ENCODE data around the gene SERPINA10. TPM values are rescaled to one million over a fixed set of nuclear protein-coding genes. Genes with fewer than 3 reads are reported as not detected.

Gene SERPINA10
- total RNA-seq, 4 donors from 2014 or later, result 0.55 TPM; not detected in 3

DNA sequence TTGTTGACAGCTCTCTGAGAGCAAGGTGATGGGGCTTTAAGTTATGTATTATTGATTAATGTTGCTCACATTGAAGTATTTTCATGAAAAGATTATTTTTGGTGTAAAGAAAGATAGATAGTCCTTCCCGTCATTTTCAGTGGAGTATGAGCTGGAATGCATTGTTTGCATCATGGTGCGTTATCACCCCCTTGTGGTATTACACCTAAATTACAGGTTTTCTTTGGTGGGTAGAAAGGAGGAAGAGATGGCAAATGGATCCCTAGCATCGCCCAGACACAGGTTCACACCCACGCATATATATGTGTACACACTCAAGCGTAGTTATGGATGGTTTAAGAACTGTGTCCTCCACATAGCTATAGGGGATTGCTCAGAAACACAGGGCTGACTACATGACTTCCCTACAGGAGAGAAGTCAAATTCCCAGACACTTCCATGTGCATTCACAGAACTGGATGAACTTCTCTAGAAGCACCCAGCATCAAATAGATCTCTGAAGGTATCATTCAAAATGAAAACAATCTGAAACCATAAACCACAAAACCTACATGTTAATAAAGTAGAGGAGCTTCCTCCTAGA, 14.4 kb upstream of the SERPINA10 start:
- Histone ChIP-seq H3K27me3 (no peaks in the 10 kb centered on the region), H3K27ac (no peak overlapping the region), H3K9me3 (peaks cover 0 to 5% of the 10 kb centered on the region in 2 donors), H3K4me3 (no peak overlapping the region), H3K36me3 (no peaks in the 10 kb centered on the region), H3K4me1 (no peaks in the 10 kb centered on the region)
- DNase-seq, result no peak
- TF ChIP-seq EP300 (IDR thresholded peaks at IDR 0.05; ENCODE audit: low read depth) (no peak), POLR2A (IDR thresholded peaks at IDR 0.05) (no peak), POLR2AphosphoS5 (IDR thresholded peaks at IDR 0.05) (no peak)
- TF ChIP-seq, protein P1, sequence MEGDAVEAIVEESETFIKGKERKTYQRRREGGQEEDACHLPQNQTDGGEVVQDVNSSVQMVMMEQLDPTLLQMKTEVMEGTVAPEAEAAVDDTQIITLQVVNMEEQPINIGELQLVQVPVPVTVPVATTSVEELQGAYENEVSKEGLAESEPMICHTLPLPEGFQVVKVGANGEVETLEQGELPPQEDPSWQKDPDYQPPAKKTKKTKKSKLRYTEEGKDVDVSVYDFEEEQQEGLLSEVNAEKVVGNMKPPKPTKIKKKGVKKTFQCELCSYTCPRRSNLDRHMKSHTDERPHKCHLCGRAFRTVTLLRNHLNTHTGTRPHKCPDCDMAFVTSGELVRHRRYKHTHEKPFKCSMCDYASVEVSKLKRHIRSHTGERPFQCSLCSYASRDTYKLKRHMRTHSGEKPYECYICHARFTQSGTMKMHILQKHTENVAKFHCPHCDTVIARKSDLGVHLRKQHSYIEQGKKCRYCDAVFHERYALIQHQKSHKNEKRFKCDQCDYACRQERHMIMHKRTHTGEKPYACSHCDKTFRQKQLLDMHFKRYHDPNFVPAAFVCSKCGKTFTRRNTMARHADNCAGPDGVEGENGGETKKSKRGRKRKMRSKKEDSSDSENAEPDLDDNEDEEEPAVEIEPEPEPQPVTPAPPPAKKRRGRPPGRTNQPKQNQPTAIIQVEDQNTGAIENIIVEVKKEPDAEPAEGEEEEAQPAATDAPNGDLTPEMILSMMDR (IDR thresholded peaks at IDR 0.05), result no peak
- 41 to 50% methylated on average over 5 of the region's 5 CpGs for WGBS, 2 donors (ENCODE audit: low coverage in 1 of 2)
- in situ Hi-C loops (cut with MboI; ENCODE audit: low pct_ligation_motif_present in 1 of 4, low pct_unique_long_range_greater_than_20kb in 1 of 4, low sequenced_read_pairs in 3 of 4) (no loop called here), intact Hi-C loops (cut with DNase I; ENCODE audit: low total_unique reads) (no loop called here)

DNA sequence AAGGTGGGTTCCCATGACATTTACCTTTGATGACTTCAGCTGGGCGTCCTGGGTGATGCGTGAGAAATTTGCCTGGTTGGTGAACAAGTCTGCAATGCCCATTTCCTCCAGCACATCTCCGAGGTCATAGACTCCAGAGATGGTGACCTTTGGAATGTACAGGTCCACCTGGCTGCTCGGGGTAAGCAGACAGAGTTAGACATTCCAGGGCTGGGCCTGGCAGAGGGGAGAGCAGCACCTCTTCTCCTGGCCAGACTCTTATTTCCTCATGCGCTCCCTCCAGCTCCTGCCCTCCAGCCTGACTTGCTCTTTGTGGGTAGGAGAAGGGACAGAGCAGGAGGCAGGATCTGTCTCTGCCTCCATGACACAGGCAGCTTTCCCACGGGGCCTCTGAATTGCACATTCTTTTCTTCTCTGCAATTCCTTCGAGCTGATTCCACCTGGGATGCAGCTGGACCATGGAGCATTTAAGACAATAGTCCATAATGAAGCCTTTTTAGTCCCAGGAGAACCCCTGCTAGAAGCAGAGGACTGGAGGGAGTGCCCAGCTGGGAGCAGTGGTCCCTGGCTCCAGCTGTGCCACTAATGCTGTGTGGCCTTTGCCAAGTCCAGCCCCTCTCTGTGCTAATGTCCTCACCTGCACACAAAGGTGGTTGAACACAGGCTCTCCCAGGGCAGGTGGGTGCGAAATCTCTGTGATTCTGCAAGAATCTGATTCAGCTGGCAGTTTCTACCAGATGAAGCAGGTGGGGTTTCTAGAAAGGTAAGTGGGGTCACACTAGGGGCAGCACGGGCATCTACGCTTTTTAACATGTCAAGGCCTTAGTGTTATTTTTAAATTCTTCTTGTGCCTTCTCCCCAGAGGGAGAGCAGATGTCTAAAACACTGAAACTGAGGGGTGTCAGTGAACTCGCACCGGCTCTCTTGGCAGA, 13.2 kb upstream of the SERPINA10 start:
- DNase-seq, result no peak
- in situ Hi-C loops (cut with MboI; ENCODE audit: low pct_ligation_motif_present in 1 of 4, low pct_unique_long_range_greater_than_20kb in 1 of 4, low sequenced_read_pairs in 3 of 4) (no loop called here), intact Hi-C loops (cut with DNase I; ENCODE audit: low total_unique reads) (no loop called here)
- Histone ChIP-seq H3K4me3 (no peak overlapping the region), H3K27me3 (no peaks in the 10 kb centered on the region), H3K27ac (no peak overlapping the region), H3K9me3 (peaks cover 0 to 5% of the 10 kb centered on the region in 2 donors), H3K36me3 (no peaks in the 10 kb centered on the region), H3K4me1 (no peaks in the 10 kb centered on the region)
- no peak for TF ChIP-seq EP300 (IDR thresholded peaks at IDR 0.05; ENCODE audit: low read depth)
- TF ChIP-seq POLR2AphosphoS5 (IDR thresholded peaks at IDR 0.05), result no peak
- no peak for TF ChIP-seq POLR2A (IDR thresholded peaks at IDR 0.05)
- TF ChIP-seq, protein P1 (IDR thresholded peaks at IDR 0.05), result no peak
- 65 to 66% methylated on average over 7 to 12 of the region's 12 CpGs for WGBS, 2 donors (ENCODE audit: low coverage in 1 of 2)

DNA sequence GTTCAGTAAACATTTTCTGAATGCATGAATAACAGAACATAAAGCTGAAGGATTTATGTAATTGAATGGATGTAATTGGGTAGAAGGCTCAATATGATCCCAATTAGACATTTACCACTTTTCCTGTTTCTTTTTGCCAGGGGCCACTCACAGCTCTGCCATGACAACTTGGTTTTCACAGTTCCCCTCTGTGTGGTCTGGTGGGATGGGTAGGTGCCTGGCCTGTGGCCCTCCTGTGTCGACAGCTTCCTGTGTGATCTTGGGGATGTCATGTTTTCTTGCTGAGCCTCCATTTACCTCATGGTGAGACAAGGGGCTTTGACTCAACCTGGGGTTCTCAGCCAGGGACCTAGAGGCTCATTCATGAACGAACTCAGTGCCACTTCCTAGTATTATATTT, 12.6 kb upstream of the SERPINA10 start:
- in situ Hi-C loops (cut with MboI; ENCODE audit: low pct_ligation_motif_present in 1 of 4, low pct_unique_long_range_greater_than_20kb in 1 of 4, low sequenced_read_pairs in 3 of 4), result no loop called here
- no peak overlapping the region for H3K4me3 ChIP-seq
- WGBS, 2 donors (ENCODE audit: low coverage in 1 of 2), result 79% methylated on average over 2 of the region's 2 CpGs; no CpG with 5 or more reads in 1 of the 2 donors
- no peaks in the 10 kb centered on the region for H3K36me3 ChIP-seq
- no peaks in the 10 kb centered on the region for H3K27me3 ChIP-seq
- TF ChIP-seq POLR2AphosphoS5 (IDR thresholded peaks at IDR 0.05) (no peak), EP300 (IDR thresholded peaks at IDR 0.05; ENCODE audit: low read depth) (no peak), POLR2A (IDR thresholded peaks at IDR 0.05) (no peak)
- TF ChIP-seq, protein P1 (IDR thresholded peaks at IDR 0.05), result no peak
- no peak overlapping the region for H3K27ac ChIP-seq
- no peaks in the 10 kb centered on the region for H3K4me1 ChIP-seq
- H3K9me3 ChIP-seq, result peaks cover 0 to 5% of the 10 kb centered on the region in 2 donors
- intact Hi-C loops (cut with DNase I; ENCODE audit: low total_unique reads), result no loop called here
- no peak for DNase-seq

DNA sequence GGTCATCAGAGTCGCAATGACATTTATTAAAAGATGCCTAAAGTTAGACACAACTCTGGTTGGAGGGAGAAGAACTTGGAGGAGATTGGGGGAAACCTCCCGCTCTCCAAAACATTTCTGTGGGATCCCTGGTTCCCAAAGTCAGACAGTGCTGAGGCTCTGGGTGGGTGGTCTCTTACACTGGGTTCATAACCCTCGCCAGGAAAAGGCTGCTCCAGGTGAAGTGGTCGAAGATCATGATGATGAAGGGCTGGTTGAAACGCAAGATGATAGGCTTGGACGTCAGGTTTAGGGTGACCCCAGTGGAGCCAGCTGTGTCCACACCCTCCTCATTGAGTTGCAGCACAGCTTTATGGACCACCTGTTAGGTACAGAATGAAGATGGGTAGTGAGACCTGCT, 11.2 kb upstream of the SERPINA10 start:
- H3K9me3 ChIP-seq, result peaks cover 0 to 5% of the 10 kb centered on the region in 2 donors
- no peak overlapping the region for H3K27ac ChIP-seq
- in situ Hi-C loops (cut with MboI; ENCODE audit: low pct_ligation_motif_present in 1 of 4, low pct_unique_long_range_greater_than_20kb in 1 of 4, low sequenced_read_pairs in 3 of 4), result no loop called here
- H3K4me1 ChIP-seq, result no peaks in the 10 kb centered on the region
- no peaks in the 10 kb centered on the region for H3K36me3 ChIP-seq
- H3K4me3 ChIP-seq, result no peak overlapping the region
- 83% methylated on average over 6 of the region's 6 CpGs; no CpG with 5 or more reads in 1 of the 2 donors for WGBS, 2 donors (ENCODE audit: low coverage in 1 of 2)
- no peak for TF ChIP-seq EP300 (IDR thresholded peaks at IDR 0.05; ENCODE audit: low read depth)
- no peak for TF ChIP-seq POLR2AphosphoS5 (IDR thresholded peaks at IDR 0.05)
- TF ChIP-seq, protein P1 (IDR thresholded peaks at IDR 0.05), result no peak
- TF ChIP-seq POLR2A (IDR thresholded peaks at IDR 0.05), result no peak
- no peak for DNase-seq
- intact Hi-C loops (cut with DNase I; ENCODE audit: low total_unique reads), result no loop called here
- no peaks in the 10 kb centered on the region for H3K27me3 ChIP-seq
